Right ventricle myocardium superior (tissue), 1 donor: Measurements from ENCODE around the gene SPINK5. TPM values are rescaled to one million over a fixed set of nuclear protein-coding genes. Genes with fewer than 3 reads are reported as not detected.

Experiments
- ATAC-seq: fragments of 200-7000 bp; cut with Tn5 transposase; one replicate; pipeline ENCODE4 v1.9.1; 2020; ENCODE audit warnings: mild to moderate bottlenecking; ENCODE audit not compliant: poor library complexity
- DNase-seq: peaks from one replicate; pipeline ENCODE4 v3.0.0-alpha.2; 2020
- intact Hi-C: fragments of 100-400 bp; cut with DNase I; formaldehyde crosslinking; loops from one replicate; pipeline ENCODE4 v1.11.2; 2022
- total RNA-seq: library from RNA; stranded (reverse); fragmentation: NEBNext Ultra II Directional; extraction: Animal tissue kit (Norgen Biotek cat#: 25700); gene quantifications from one replicate; pipeline ENCODE4 v1.2.1, GENCODE V29; 2021
- donor health status: DM: no; HTN: yes; CAD: no; lungs with severe emphysema.

The SPINK5 gene
- total RNA-seq, 1 donor from 2014 or later: 0.35 TPM

GRCh38 chr5:148166550-148167283 lies 102.9 kb downstream of the SPINK5 start:
- DNase-seq (no peak), ATAC-seq (no peak)
- intact Hi-C loops: no loop called here

- intact Hi-C loops: no loop called here
- DNase-seq (no peak), ATAC-seq (no peak)
Observed at GRCh38 chr5:148168246-148168645, 104.5 kb downstream of the SPINK5 start, which contains the start of gene SPINK14. Gene SPINK14 (plus strand): TSS chr5:148168546. CDS start chr5:148169733, 1,187 bp downstream.

GRCh38 chr5:148172377-148172776 lies 108.6 kb downstream of the SPINK5 start:
- ATAC-seq: no peak
- DNase-seq: no peak
- intact Hi-C loops: no loop called here

- DNase-seq (no peak), ATAC-seq (no peak)
- intact Hi-C loops: no loop called here
Observed at GRCh38 chr5:148176480-148176879, 112.7 kb downstream of the SPINK5 start.

GRCh38 chr5:148177207-148177606 lies 113.4 kb downstream of the SPINK5 start:
- no peak for ATAC-seq
- DNase-seq: no peak
- intact Hi-C loops: no loop called here

- DNase-seq (no peak), ATAC-seq (peak; percentile 78)
- intact Hi-C loops: no loop called here
Observed at GRCh38 chr5:148179234-148179824, 115.5 kb downstream of the SPINK5 start.

- ATAC-seq (peak; percentile 63), DNase-seq (no peak)
- intact Hi-C loops: no loop called here
Observed at GRCh38 chr5:148186248-148187003, 122.6 kb downstream of the SPINK5 start.

Other genes starting within 250 kb of the SPINK5 start
- not detected for gene SPINK1, start 232.3 kb upstream of the SPINK5 start, total RNA-seq
- gene SCGB3A2, start 185.3 kb upstream of the SPINK5 start, total RNA-seq: not detected
- 2.0 TPM for gene C5orf46, start 157.4 kb upstream of the SPINK5 start, total RNA-seq
- gene SPINK14, start 104.6 kb downstream of the SPINK5 start, total RNA-seq: not detected
- gene SPINK6, start 139.1 kb downstream of the SPINK5 start, total RNA-seq: not detected
- not detected for gene MARCOL, start 174.5 kb downstream of the SPINK5 start, total RNA-seq
- not detected for gene SPINK13, start 204.8 kb downstream of the SPINK5 start, total RNA-seq
- not detected for gene SPINK7, start 248.4 kb downstream of the SPINK5 start, total RNA-seq